NCI-H187 (cell line): Measurements from ENCODE around the gene IL5RA.

ENCODE experiments used
- DNase-seq, 2 experiments: peaks; one replicate each; lab custom pipeline; 2025; lab: John Stamatoyannopoulos, UW

IL5RA gene

DNA sequence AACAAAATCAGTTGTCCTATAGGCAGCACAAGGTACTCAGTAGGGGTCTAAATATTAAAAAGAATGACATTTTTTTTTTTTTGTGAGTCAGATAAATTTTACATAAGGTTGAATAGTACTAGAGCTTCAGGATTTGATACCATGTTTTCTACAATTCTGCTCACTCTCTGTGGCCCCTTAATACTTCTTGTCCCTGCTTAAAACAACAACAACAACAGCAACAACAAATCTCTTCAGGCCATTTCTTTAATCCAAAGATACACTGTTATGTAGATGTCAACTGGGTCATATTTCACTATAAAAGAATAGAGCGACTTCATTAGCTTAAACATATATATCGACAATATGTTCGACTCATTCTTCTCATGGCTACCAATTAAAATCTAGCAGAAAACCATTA, 3.0 kb downstream of the IL5RA start:
- DNase-seq, result no peak

DNA sequence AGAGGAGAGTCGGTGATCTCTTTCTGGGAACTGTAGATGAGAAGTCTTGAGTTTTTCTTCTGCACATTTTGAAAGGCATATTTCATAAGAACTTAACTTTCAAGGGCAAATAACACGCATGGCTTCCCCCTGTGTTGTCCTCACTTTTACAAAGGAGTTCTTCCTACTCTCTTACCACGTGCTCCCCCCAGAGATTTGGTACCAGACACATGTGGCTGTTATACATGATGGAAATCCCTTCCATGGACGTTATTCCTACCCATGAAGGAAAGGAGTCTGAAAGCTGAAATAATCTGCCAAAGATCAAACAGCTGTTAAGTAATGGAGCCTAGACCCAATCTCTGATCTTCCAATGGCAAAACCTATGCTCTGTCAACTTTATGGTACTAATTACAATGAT, 4.4 kb downstream of the IL5RA start:
- DNase-seq, result no peak

DNA sequence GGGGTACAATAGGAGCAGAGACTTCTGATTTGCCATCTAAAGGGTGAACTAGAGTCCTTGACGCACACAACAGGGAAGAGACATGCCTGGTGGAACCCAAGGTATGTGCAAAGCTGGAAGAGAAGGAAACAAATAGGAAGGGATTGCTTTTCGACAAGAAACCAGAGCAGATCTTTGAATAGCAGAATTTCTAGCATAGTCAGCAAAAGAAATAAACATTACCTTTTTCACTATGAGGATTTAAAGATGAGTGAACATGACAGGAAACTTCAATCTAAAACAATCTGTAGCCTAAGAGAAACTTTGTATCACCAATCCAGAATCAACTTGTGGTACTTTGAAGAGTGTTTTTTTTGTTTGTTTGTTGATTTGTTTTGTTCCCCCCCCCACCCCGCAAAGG, 4.9 kb downstream of the IL5RA start:
- DNase-seq, result no peak

DNA sequence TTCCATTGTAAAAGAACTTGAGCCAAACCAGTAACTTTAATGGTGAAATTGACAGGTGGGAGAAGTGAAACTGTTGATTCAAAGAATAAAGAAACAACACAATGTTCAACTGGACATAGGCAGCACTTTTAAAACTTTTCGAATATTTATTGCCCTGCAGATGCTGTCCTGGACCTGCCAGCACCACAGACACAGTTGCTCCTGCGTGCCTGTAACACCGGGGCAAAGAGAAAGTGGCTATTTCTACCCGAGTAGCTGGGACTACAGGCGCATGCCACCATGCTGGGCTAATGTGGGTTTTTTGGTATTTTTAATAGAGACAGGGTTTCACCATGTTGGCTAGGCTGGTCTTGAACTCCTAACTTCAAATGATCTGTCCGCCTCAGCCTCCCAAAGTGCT, 7.4 kb downstream of the IL5RA start:
- no peak for DNase-seq

DNA sequence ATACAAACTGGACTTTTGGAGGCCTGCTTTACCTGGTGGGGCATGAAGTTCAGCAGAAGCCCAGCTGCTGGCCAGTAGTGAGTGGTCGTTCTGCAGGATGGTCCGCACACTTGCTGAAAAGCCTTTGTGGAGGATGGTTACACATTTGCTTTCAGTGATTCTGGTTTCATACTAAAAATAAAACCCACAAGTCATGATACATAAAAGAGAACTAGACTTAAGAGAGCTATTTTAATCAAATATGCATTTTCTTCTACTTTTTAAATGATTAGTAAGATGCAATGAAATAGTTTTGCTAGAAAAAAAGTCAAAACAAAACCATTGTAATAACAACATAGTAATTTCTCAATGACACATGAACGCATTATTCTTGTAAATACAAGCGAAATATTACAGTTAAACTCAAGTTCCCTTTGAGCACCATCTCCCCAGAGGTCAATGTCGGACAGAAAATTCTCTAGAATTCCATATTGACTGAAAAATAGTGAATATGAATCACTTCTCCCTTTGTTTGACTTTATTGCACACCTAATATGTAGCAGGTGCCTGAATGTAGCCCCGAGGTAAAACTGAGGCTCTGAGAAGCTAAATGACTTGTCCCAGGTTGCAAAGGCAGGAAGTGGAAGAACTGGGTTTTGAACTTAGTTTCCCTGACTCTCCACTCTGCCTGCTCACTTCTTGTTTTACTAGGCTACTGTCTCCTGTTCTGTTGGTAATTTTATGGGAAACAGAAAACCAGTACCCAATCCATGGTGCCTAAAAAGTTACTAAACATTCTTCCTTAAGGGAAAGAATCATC, 8.3 kb downstream of the IL5RA start:
- DNase-seq, result no peak

DNA sequence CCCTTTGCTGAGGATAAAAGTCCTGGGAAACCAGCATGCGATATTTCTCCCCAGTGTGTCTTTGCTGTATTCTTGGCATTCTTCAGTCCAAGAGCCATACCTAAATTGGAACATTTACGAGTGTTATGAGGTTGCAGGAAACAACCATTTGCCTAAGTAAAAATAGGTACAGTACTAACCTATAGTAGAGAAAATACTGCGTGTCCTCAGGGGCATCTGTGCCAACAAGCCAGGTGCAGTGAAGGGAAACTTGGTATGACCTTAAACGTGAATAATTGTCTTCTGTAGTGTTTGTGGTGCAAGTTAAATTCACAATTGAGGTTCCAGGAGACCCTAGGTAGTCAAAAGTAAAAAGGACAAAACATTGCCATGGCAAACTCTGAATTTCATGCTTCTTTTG, 12.2 kb downstream of the IL5RA start:
- no peak for DNase-seq

DNA sequence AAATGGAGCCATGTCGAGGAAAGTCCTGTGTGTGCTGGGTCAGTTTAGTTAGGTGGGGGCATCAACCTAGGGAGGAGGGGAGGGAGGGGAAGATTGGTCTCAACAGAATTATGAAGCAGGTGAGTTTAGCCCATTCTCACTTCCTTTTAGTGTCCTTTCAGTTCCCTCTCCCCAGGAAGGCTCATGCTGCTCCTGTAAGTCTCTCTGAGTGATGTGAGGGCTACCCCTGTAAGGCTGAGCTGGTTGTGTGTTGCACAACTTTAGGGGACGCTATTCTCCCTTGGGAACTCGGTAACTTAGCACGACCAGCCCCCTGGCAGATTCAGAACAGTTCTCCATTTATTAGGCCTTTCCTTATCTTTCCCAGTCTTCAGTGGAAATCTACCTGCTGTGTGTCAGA, 21.2 kb downstream of the IL5RA start:
- no peak for DNase-seq

DNA sequence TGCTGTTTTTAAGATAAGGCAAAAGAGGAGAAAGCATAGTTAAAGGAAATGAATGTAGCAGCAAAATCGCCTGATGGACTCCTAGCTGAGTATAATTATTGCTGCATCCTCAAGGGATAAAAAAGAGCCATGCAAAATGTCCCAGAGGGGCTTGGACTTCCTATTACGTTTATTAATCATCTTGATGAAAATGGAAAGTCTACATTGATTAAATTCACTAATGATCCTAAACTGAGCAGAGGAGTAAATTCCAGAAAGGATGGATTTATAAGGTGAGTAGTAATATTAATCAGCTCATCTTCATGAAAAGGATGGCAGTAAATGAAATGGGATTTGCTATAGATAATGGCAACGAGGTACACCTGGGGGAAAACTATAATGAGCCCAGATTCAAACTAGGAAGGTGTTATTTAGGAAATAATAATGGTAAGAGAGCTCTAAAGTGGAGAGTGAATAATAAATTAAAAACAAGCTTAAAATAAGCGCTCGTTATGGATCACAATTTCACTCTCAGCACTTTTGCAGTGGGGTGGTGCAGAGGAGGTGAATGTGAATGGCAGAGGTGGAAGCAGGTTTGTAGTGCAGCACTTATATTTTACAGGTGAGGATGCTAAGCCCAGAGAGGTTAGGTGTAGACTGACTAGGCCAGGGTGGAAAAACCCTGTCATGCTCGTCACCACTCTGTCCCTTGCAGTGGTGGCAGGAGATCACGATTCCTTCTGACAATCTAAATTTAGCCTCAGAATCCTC, 22.3 kb downstream of the IL5RA start:
- no peak for DNase-seq

DNA sequence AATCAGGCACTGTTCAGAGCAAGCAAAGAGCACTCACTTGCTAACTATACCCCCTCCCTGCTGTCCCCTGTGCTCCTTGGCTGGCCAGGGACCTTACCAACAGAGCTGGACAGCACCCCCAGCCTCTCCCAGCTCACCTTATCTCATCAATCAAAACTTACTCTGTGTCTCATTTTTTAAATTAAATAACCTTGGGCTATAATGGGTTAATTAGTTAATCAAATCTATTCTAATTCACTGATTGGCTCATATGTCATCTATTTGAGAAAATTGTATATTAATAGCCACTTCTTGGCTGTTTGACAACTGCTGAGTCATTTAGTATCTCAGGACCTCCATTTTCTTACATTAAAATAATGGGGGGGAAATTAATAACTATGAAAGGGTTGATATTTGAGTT, 22.9 kb downstream of the IL5RA start:
- no peak for DNase-seq

DNA sequence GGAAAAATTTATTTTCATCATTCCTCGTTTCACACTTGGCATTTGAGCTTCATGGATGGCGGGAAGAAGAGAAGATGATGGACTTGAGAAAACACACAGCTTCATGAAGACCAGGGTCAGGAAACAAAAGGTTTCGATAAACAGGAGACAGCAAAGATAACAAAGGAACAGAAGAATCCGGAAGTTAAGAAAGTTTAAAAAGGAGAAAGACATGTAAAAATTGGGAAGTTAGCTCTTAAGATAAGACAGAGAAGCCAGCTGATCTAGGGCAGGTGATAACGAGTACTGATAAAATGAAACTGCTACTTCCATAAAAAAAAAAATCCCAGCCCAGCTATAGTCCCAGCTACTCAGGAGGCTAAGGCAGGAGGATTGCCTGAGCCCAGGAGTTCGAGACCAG, 23.9 kb downstream of the IL5RA start:
- no peak for DNase-seq

DNA sequence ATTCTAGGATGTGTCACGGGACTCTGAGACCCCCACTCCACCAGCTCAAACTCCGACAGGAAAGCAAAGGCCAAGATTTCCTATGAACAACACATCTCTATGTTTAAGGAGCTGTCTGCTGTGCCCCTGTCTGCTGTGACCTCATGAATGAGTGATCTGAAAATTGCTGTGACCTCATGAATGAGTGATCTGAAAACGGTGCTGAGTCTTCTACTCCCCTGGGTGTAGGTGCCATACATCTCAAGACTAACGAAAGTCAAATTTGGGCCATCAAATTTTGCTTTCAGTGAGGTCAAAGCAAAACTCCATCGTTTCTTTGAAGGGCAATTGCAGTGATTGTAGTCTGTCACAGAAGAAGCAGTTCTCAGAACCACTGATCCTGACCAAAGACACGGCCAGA, 24.4 kb downstream of the IL5RA start:
- no peak for DNase-seq

DNA sequence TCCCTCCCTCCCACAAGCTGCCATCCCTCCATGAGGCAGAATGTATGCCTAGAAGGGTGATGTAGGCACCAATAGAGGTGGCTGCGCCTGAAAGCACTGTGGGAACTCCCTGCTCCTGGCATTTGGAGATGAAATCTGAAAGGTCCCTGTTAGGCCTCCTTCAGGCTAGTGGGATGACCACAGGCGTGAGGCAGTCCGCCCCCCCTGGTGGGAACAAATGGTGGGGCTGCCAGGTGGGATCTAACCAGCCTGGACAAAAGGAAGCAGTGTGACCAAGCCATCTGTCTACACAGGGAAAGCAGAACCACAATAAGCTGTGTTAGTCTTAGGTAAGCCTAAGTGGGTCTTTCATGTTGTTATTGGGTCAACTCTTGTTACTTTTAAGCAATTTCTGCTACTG, 25.3 kb downstream of the IL5RA start:
- DNase-seq, result no peak

DNA sequence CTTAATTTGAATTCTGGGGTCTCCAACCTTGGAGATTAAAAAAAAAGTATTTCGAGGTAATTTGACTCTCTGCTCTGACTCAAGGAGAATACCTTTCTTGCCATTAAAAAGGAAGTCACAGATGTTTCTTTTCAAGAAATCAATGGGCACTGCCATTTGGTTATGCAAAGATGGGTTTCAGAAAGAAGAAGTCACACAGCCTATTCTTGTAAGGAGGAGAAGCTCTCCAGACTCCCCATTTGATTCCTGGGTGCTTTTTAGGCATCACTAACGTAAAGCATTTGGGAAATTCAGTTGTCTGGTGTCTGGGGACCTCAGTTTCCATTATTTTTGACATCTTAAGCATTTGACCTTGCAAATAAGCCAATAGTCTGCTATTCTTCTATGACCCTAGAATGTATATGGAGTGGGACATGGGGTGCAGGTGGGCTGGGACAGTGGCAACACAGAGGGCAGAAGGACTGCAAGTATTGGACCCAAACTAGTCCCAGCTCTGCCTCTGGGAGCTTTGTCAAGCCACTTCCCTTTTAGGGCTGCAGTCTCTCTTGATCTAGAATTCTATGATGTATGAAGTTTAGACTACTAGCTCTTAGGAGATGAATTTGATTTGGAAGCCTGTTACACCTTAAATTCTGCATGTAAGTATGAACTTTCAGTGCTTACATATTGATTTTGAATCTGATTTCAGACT, 27.8 kb downstream of the IL5RA start:
- no peak for DNase-seq

DNA sequence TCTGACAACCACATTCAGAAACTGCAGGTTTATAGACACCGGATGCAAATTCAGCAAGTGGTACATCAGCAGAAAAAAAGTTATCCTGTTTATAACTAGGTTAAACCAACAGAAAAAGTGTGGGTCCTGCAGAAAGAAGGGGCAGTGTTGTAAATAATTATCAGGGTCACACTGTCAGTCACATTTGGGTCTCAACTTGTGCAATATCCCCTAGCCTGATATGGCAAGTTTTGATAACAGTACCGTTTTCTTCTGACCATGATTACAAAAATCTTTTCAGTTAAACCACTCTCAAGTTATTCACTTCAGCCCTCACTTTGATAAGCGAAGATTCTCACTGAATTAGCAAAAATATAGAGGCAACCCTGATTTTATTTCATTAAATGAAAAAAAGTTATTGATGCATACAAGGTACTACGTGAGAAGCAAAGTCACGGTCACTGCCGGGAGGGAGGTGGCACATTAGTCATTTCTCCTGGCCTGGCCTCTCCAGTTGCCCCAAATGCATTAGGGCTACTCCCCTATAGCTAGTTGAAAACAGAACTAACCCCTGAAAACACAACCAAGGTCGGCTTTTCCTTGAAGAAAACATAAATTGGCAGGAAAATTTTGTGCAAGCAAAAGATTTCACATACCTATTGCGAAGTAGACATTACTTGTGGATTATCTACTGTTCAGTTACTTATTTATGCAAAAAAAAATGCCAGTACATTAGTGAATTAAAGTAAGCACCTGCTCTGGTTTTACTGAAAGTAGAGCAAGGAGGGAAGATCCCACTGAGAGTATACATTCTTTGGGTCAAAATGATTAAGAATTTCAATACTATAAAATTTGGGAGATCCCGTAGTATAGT, 28.6 kb downstream of the IL5RA start:
- DNase-seq, result no peak

DNA sequence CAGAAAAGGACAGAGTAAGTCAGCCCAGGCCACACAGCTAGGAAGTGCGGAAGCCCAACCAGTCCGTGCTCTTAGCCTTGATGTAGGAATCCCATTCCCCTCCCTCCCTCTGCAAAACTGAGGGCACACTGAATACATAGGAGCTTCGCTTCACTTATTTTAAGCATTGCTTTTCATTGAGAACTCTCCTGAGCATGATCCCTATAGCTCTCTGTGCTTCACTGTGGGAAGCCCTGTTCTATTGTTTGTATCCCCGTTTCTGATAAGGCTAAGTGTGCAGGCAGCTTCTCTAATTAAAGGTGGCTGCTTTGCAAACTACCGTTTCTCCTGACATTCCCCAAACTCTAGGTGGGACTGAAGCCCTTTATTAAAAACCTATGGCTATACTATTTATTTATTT, 29.9 kb downstream of the IL5RA start:
- DNase-seq, result no peak

DNA sequence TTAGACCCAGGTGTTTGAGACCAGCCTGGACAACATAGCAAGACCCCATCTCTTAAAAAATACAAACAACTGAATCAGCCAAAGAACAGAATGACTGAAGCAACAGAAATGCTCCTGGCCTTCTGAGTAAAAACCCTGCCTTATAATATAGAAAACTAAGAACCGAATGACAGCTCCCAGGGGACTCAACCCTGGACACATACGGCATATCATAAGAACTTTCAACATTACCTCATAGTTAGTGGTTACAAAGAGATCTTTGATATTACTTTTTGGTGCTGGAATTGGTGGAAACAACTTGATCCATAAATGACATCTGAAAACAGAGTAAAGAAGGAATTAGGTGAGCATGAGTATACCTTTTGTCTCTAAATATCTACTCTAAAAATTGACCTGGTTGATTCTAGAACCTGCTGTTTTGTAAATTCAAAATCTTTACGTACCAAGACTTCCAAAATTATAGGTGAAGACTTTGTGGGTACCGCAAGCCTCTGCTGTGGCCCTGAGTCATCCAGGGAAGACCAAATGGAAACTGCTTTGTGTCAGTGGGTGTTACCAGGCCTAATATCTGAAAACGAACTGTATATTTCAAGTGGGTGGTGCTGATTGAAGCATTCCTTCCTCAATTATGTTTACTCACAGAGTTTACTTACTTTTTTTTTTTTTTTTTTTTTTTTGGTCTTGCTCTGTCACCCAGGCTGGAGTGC, 35.5 kb downstream of the IL5RA start:
- DNase-seq, result no peak

DNA sequence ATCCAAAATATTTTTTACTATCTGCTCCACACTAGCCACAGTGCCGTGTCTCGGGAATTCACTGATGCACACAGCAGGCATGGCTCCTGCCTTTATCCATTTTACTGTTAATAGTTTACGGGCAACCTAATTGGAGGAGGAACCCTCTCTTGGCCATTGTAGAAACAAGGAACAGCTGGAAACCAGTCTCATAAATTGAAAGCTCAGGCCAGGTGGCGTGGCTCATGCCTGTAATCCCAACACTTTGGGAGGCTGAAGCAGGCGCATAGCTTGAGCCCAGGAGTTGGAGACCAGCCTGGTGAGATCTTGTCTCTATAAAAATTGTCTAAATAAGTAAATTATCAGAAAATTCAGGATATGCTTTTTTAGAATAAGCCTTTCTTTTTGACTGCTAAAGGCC, 39.0 kb downstream of the IL5RA start:
- DNase-seq, result no peak

DNA sequence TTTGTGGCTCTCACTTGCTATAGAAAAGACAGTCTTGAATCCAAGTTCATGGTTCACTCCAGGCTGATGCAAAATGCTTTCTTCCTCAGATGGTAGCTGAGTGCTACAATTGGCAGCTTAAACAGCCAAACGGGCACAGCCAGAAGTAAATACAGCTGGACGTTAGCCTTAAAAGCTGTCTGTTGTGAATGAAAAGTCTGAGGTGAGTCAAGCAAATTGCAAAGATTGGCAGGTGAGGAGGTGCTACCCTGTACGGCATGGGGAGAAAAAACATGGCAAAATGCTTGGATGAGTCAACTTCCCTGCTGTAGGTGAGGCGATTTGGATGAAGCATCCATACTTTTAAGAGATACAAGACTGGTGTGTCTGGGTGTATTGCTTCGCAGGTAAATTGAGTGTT, 40.5 kb downstream of the IL5RA start:
- DNase-seq, result no peak

DNA sequence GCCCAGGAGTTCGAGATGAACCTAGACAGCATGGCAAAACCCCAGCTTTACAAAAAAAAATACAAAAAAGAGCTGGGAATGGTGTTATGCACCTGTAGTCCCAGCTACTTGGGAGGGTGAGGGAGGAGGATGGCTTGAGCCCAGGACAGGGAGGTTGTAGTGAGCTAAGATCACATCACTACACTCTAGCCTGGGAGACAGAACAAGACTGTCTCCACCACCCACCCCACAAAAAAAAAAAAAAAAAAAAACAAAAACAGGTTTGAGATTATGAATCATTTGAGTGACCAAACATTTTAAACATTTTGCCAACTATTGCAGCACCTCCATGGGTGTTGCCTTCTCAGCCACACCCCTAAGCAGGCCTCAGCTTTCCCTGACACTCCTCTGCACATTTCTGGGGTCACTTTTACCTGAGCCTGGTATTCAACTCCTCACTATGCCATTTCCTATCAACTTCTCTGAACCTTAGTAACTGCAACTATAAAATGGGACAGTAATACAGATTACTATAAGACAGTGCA, 41.8 kb downstream of the IL5RA start:
- DNase-seq, result no peak

DNA sequence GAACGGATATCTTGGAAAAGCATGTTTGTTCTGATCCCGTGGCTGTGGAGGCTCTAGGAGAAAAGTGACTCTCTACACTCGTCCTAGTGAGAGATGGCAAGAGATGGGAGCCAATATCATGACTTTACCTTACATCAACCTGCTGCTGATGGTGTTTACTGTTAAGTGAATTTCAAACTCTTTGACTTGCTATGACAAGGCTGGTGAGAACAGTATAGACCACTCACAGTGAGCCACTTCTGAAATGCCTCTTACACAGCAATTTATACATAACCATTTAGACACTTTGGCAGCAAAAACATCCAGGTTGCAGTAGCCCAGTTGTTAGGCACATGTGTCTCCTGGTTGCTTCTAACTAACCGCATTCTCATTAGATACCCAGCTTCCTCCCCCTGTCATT, 43.3 kb downstream of the IL5RA start:
- no peak for DNase-seq

DNA sequence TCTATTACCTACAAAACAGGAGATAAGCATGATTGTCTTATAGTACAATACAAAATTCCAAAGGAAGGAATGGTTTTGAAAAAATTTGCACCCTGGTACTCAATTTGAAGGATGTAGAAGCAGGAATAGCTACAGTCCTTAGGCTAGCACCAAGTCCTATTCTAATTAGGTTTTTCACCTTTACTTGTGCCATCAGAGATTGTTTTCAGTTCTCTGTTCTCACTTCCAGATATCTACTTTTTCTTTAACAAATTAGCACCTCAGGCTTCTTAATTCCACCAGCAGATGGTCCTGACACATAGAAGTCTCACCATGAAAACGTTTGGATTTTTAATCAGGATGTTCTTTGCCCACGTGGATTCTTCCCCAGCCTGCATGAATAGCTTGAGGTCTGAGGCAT, 43.8 kb downstream of the IL5RA start:
- no peak for DNase-seq
